HG02938 (cell line): ENCODE results near the gene DKK3.
"Not testable (repeated sequence)": the region's sequence is repeated elsewhere in the genome, so short reads cannot be mapped to it uniquely, and the experiment has no call there.

Experiments used
- ATAC-seq: cut with Tn5 transposase; IDR thresholded peaks from one replicate; pipeline ENCODE4 v1.9.1; 2021; ENCODE audit warnings: mild to moderate bottlenecking, moderate library complexity; ENCODE audit not compliant: unreplicated experiment

Gene DKK3

GRCh38 chr11:12007769-12008737 lies at the start of gene DKK3:
Gene DKK3 (minus strand): TSS chr11:12008626. CDS start chr11:12008582, 44 bp downstream.
- no peak for ATAC-seq

GRCh38 chr11:12057299-12057980 lies 49.0 kb upstream of the DKK3 start:
- no peak for ATAC-seq

GRCh38 chr11:12056119-12056518 lies 47.7 kb upstream of the DKK3 start:
- no peak for ATAC-seq

GRCh38 chr11:12053606-12054361 lies 45.4 kb upstream of the DKK3 start:
- no peak for ATAC-seq

- ATAC-seq = no peak
Observed at GRCh38 chr11:12052676-12053605, 44.5 kb upstream of the DKK3 start.

GRCh38 chr11:12051287-12051662 lies 42.8 kb upstream of the DKK3 start:
- ATAC-seq = no peak

- no peak for ATAC-seq
Observed at GRCh38 chr11:12050470-12051286, 42.3 kb upstream of the DKK3 start.

GRCh38 chr11:12048936-12049790 lies 40.7 kb upstream of the DKK3 start:
- ATAC-seq = no peak

- no peak for ATAC-seq
Observed at GRCh38 chr11:12046636-12047236, 38.3 kb upstream of the DKK3 start.

GRCh38 chr11:12045914-12046635 lies 37.6 kb upstream of the DKK3 start:
- ATAC-seq = no peak

- ATAC-seq = no peak
Observed at GRCh38 chr11:12044799-12045198, 36.4 kb upstream of the DKK3 start.

GRCh38 chr11:12043959-12044791 lies 35.7 kb upstream of the DKK3 start:
- ATAC-seq = peak; percentile 61

- no peak for ATAC-seq
Observed at GRCh38 chr11:12043221-12043620, 34.8 kb upstream of the DKK3 start.

GRCh38 chr11:12042215-12042676 lies 33.8 kb upstream of the DKK3 start:
- ATAC-seq = no peak

GRCh38 chr11:12040719-12041118 lies 32.3 kb upstream of the DKK3 start:
- not testable (repeated sequence) for ATAC-seq

GRCh38 chr11:12032968-12033367 lies 24.5 kb upstream of the DKK3 start:
- no peak for ATAC-seq
